ENCODE results near the gene TTC32.
"Not testable (repeated sequence)": the region's sequence is repeated elsewhere in the genome, so short reads cannot be mapped to it uniquely, and the experiment has no call there.

Gene TTC32

DNA sequence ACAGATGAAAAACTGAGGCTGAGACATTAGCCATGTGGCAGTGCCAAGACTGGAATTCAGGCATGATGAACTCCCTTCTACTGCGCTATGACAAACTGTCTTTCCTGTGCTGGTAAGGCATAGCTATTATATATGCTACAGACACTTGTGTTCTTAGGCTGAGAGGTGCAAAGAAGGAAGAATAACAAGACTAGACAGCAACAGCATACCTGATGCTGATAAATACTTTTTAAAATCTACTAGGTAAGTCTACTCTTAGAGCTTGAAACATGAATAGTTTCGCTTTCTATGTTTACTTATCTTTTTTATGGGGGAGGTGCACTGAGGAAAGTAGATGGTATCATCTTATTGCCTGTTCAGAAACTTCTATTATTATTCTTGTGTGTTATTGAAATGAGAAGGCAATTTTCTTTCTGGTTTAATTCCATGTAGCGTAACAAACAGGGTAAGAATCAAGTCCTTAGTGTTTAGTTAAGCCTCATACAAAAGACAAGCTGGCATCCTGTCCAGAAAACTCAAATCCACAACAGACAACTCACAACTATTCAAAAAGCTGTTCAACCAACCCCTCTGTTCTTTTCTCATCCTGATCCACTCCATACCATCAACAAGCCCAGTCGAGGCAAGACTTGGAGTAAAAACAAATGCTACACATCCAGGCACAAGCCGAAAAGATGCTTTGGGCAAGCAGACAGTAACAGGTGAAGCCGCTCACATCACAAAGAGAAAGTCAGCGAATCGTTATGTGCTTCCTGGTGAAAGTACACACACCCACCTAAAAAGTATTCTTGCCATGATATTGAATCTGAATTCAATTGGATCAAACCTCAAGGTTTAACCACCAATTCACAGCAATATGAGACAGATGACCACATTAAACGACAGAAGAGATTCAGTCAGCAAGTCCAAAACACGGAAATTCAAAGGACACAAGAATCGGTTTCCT is 1.5 kb downstream of the TTC32 start:
- DNase-seq (ENCODE audit: low read depth), result no peak

DNA sequence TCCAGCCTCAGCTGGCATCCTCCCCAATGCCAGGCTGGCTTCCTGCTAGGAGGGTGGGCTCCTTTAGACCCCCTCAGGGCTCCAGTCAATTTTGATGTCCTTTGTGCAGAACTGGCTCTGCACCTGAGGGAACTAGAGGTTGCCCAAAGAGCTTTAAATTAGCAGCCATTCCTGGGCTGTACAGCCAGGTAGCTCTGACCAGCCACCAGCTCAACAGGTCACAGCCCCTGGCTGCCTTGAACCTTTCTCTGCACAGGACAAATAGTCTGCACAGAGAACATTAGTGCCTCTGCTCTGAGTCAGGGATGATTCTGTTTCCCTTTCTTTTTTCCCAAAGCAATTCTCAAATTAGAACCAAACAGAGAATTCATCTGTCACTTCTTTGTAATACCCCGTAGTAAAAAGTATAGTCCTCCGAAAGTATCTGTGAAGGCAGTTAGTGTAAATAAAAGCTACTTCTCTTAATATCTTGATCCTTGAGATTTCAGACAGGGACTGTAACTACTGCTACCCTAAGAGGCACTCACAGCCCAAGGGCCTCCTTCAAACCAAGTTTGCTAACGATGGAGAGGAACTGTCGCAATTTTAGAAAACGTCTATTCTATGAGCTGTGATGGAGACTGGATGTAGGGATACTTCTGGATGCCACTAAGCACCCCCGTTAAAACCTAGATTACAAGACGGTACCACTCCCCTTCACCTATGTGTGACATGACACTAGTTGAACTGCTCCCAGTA is 3.0 kb downstream of the TTC32 start:
- no peak for DNase-seq (ENCODE audit: low read depth)

DNA sequence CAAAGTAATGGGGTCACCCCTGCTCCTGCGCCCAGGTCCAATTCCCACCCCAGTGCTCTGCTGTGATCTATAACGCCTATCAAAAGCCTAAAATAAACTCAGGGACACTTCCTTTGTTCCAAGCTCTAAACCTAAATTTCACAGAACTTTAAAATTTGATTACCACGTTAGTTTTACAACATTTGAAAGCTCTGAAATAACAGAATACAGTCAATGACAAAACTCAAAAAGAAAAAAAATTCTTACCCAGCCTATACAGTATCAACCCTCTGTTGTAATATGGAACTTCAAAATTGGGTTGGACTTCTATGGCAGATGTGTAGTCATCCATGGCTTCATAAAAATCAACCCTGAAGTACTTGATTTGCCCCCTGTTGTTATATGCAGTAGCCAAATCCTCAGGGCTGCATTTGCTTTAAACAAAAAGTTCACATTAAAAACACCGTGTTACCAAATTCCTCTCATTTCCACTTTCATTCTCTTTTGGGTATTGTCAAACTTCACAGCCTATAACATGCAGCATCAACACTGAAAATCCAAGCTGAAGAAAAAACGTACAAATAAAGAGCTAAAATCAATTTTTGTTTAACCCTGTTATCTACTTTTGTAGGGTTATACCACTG is 4.0 kb downstream of the TTC32 start:
- no peak for DNase-seq (ENCODE audit: low read depth)

- no peak for DNase-seq (ENCODE audit: low read depth)
These were observed 6.2 kb downstream of the TTC32 start for GRCh38 chr2:19895535-19895934.

DNA sequence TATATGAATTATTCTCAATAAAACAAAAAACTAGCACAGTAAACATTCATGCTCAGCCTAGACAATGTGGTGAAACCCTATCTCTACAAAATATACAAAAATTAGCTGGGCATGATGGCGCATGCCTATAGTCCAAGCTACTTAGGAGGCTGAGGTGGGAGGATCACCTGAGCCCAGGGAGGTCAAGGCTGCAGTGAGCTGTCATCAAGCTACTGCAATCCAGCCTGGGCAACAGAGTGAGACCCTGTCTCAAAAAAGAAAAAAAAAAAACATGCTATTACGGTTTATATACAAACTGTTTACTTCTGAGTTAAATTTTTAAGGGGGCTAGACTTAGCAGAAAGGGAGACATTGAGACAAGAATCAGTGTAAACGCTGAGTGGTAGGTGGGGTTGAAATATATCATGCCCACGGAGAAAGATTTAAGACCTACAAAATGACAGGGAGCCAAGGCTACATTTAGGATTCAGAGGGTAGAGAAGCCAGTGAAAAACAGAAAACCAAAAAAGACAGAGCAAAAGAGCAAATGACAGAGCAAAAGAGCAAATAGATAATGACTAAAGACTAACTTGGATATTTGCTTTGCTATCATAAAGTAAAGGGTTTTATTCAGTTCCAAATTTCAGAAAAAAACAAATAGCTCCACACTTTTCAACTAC is 7.5 kb downstream of the TTC32 start:
- no peak for DNase-seq (ENCODE audit: low read depth)

- DNase-seq (ENCODE audit: low read depth), result no peak
These were observed 8.2 kb downstream of the TTC32 start for GRCh38 chr2:19893520-19894133.

DNA sequence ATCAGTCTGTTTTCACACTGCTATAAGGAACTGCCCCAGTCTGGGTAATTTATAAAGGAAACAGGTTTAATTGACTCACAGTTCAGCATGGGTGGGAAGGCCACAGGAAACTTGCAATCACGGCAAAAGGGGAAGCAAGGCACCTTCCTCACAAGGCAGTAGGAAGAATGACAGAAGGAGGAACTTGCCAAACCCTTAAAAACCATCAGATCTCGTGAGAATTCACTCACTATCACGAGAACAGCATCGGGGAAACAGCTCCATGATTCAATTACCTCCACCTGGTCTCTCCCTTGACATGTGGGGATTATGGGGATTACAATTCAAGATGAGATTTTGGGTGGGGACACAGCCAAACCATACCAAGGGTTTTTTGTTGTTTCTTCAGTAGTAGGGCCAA is 9.8 kb downstream of the TTC32 start:
- not testable (repeated sequence) for DNase-seq (ENCODE audit: low read depth)

DNA sequence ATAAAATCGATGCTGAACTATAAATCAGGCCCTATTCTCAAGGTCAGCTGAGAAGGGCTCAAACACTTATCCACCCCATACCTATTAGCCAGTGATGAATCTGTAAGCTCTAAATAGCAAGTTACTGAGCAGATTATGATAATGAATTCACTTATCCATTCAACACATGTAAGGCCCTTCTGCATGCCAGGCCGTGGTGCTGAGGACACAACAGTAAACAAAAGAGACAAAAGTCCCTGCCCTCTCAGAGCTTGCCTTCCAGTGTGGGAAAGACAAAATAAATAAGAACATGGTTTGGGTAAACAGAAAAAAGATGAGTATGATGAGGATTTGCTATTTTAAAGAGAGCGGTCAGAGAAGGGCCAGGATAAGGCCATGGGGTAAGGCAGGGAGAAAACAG is 11.7 kb downstream of the TTC32 start:
- no peak for DNase-seq (ENCODE audit: low read depth)

- no peak for DNase-seq (ENCODE audit: low read depth)
These were observed 13.0 kb downstream of the TTC32 start for GRCh38 chr2:19888831-19889230.

DNA sequence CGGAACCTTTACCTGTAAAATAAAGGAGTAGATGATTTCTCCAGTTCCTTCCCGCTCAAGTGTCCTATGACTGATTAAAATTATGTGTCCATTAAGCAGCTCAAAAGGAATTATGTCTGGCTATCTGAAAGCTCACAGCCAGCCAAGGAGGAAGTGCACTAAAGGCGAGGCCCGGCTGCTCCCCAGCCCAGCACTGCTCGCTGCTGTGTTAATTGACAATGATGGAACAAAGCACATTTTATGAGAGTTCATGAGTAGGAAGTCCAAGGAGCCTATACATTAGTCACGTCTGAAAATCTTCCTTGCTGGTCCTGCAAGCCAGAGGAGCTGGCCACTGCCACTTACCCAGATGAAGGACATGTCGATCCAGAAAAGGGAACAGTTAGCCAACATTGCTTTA is 14.3 kb downstream of the TTC32 start:
- no peak for DNase-seq (ENCODE audit: low read depth)

DNA sequence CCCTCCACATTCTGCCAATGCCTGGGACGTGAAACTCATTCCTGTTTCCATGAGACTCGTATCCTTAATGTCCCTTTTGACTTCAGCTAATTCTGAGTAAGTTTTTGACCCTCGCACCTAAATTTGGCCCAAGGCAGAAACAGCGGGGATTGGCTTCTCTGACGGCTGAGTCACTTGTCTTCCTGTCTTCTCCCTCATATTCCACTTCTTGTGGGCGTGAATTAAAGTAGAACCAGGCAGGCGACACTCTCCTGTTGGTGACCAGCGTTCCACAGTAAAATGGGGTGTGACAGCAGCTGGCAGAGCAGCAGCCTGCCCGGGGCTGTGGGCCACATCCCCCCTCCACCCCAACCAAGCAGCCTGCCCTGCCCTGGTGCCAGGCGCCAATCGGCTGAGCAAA is 15.5 kb downstream of the TTC32 start:
- no peak for DNase-seq (ENCODE audit: low read depth)

DNA sequence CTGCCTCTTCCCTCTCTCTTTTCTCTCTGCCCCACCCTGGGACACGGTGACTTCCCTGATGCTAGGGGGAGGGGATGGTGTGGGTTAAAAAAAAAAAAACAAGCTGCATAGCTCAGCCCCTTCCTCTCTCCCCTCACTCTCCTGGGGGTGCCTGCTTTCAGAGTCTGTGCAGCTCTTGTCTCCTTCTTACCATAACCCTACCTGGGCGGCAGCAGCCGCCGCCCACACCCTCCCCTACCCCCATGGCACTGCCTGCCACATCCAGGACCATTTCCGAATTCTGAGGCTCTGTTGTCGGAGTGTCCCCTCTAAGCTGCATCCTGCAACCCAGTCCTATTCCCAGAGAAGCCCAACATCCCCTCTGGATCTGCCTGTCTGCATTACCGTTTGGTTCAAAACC is 16.0 kb downstream of the TTC32 start:
- no peak for DNase-seq (ENCODE audit: low read depth)

DNA sequence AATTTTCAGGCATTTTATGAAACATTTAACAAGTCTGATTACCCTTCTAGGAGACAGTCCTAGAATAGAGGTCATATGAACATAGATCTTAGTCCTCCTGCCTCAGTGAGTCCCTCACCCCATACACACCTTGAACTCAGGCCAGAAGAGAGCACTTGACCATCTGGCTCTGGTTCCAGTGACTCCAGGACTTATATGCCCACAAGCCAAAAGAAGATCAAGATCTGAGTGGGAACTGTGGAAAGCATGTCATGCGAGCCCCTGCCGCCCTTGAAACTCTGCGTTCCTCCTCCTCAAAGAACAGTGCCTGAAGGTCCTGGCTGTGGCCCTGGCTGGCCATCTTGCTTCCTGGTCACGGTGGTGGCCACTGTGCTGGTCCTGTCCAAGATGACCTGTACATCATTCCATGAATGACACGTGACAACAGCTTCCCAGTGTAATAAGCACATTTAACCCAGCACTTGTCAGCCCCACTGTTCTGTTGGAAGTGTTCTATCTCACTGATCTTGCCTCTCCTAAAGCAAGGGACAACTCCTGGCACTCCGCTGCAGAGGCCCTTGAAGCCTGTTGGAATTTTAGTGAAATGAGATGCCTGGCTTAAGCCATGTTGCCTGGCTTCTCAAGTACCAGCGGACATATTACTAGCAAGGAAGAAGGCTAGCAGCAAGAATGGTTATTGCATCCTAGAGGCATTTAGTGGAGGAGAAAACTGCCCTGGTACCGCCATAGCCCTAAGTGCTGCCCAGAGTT is 17.6 kb downstream of the TTC32 start:
- DNase-seq (ENCODE audit: low read depth), result no peak

DNA sequence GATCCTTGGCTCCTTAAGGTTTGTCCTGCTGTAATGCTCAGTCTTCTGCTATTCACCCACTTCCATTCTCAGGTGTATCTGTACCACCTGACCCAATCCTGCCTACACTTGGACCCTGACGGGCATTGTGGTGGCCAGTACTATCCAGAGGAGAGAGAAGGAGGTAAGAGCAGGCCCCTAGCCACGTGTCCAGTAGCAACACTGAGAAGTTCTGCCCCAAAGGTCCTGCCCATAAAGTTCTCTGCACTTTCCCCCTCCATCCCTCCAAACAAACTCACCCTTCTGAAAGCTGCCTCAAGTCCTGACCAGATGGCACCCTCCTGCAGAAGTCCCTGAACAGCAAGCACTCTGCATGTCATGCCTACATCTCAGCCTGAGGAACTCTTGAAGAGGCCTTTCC is 18.3 kb downstream of the TTC32 start:
- no peak for DNase-seq (ENCODE audit: low read depth)

DNA sequence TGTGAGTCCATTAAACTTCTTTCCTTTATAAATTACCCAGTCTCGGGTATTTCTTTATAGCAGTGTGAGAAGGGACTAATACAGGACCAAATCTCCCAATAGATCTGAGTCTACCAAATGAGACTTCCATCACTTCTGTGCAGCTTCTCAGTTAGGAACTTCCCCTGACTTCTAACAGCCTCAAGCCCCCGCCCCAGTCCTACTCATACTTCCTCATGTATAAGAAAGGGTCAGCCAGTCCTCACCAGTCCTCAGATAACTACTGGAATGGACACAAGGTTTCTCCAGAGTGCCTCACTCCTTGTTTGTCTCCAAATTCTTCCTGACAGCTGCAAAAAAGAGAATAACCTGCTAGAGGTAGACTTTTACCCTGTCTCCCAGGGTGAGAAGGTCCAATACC is 19.5 kb downstream of the TTC32 start:
- DNase-seq (ENCODE audit: low read depth), result no peak

GRCh38 chr2:19881908-19882265 is 19.9 kb downstream of the TTC32 start:
- no peak for DNase-seq (ENCODE audit: low read depth)

DNA sequence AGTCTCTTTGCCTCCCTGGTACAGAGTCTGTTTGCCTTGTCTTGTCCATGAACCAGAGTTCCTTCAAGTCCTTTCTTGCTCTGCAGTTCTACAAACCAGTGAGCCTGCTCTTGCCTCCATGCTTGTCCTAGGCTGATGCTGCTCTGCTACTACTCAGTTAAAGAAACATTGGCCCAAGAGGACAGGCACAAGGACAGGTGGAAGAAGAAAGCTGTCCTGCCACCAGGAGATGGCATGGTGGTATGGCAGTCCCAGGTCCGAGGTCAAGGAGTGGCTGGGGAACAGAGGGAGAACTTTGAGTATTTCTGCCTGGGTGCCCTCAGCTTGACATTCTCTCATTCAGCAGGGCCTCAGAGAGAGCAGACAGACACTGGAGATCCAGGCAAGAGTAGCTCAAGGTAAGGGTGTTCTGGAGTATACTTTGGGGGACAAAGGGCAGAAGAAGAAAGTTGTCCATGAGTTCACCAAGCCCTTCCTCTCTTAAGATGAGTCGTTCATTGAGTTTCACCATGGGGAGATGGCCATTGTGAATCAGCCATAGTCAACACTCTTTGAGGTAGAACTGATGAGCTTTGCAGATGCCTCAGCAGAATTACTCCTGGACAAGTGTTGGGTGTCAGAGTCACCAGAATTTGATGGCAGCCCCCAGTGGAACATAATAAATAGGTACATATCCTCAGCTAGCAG is 20.4 kb downstream of the TTC32 start:
- no peak for DNase-seq (ENCODE audit: low read depth)

DNA sequence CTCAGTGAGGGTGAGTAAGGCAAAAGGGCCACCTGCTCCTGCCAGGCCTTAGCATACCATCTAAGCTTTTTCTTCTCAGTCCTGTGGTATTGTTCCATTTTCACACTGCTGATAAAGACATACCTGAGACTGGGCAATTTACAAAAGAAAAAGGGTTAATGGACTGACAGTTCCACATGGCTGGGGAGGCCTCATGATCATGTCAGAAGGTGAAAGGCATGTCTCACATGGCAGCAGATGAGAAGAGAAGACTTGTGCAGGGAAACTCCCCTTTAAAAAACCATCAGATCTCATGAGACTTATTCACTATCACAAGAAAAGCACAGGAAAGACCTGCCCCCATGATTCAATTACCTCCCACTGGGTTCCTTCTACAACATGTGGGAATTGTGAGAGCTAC is 21.6 kb downstream of the TTC32 start:
- DNase-seq (ENCODE audit: low read depth), result not testable (repeated sequence)

DNA sequence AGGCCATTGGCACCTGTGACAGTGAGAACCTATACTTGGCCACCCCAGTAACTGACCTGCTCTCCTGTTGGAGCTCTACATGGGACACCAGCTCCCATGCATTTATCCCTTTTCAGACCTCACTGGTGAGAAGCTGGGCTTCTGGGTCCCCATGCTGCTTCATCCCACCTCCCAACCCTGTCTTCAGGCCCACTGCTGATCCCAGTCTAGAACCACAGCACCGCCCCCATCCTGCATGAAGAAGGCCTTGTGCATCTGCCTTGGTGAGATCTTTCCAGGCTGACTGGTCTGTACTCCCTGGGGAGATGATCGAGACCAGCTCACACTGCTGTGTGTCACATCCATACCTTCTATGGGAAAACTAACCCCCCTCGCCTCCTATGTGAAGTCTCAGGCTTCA is 22.7 kb downstream of the TTC32 start:
- DNase-seq (ENCODE audit: low read depth), result no peak

DNA sequence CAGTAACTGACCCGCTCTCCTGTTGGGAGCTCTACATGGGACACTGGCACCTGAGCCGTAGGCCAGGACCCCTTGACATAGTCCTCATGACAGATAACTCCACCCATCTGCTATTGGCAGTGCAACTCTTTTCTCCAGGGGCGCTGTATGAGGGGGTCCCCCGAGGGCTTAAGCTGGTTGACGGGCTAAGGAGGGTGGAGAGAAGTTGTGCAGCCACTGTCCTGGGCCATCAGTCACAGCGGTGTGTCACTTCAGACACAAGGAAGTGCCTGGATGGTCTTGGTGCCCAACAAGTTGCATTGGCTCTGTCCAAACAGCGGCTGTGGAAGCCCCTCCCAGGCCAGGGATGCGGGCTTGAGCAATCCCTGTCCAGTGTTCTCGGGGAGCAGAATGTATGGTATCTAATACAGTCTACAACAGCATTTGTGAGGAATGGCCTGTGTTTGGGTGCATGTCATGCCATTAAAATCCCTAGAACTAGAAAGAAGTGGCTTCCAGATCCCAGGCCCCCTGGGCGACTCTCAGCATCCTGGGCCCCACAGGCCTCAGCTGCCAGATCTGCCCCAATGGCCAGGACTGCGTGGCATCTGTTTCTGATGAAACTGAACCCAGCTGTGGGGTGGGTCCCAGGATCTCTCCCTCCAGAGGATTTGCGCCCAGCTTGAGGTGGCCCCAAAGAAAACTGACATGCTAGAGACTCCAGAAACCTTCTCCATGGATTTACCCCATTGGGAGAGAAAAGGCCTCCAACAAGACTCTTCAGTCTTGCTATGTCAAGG is 23.3 kb downstream of the TTC32 start:
- no peak for DNase-seq (ENCODE audit: low read depth)

All from stromal cell of bone marrow (primary cell).